ENCODE results near the gene STK4.

GRCh38 chr20:45010399-45010828 is 44.1 kb downstream of the STK4 start:
- TF ChIP-seq POLR2AphosphoS5 (IDR thresholded peaks at IDR 0.05) (no peak), CTCF (IDR thresholded peaks at IDR 0.05; ENCODE audit: poor library complexity, severe bottlenecking) (no peak), REST (IDR thresholded peaks at IDR 0.05; ENCODE audit: borderline replicate concordance) (no peak)
